ENCODE results near the gene CCDC174. TPM values are rescaled to one million over a fixed set of nuclear protein-coding genes. Genes with fewer than 3 reads are reported as not detected.

Gene CCDC174
- total and polyA plus RNA-seq, 2 donors (not counting 3 experiments of a cell fraction or from before 2014, with no cell fraction given): 4.7 to 16.6 TPM

- DNase-seq (ENCODE audit: low read depth, low spot score): no peak
- BruUV-seq (replicated peaks): no TSS peak
- no peak overlapping the region for H3K9ac ChIP-seq (replicated peaks; ENCODE audit: extremely low read depth, insufficient read depth, low read length)
- intact Hi-C loops (cut with micrococcal nuclease): no loop called here
- H3K9me3 ChIP-seq (replicated peaks; ENCODE audit: control insufficient read depth, insufficient read depth, low read length): no peaks in the 10 kb centered on the region
- H3K9me1 ChIP-seq (replicated peaks; ENCODE audit: control insufficient read depth, extremely low read depth, insufficient read depth, low read length): no peaks in the 10 kb centered on the region
- H3K27ac ChIP-seq (ENCODE audit: insufficient read depth, low read depth, low read length): no peak overlapping the region
- no peak overlapping the region for H3K4me2 ChIP-seq (ENCODE audit: insufficient read depth, low read length)
- H2AFZ ChIP-seq (ENCODE audit: low read depth, low read length): no peak overlapping the region
- no peaks in the 10 kb centered on the region for H4K20me1 ChIP-seq (replicated peaks; ENCODE audit: control insufficient read depth, extremely low read depth, insufficient read depth, low read length)
- ChIA-PET CTCF (interaction anchor here (1.0 to 1.8 kb wide), 2 partner anchors 15 to 25 kb away, joined by 3 to 5 read pairs; no protein-coding TSS in a partner anchor), POLR2A (no interaction called here)
- H3K4me1 ChIP-seq (ENCODE audit: control insufficient read depth, extremely low read depth, insufficient read depth, low read length): no peaks in the 10 kb centered on the region
- FAIRE-seq: no peak
- no peaks in the 10 kb centered on the region for H3K36me3 ChIP-seq (ENCODE audit: control insufficient read depth in 2 of 2, extremely low read depth in 1 of 2, insufficient read depth in 2 of 2, low read length in 2 of 2)
- H3K79me2 ChIP-seq (ENCODE audit: control insufficient read depth, insufficient read depth, low read length): no peaks in the 10 kb centered on the region
- peaks cover 4 to 5% of the 10 kb centered on the region in 2 experiments for H3K27me3 ChIP-seq (ENCODE audit: control insufficient read depth in 2 of 2, insufficient read depth in 2 of 2, low read length in 2 of 2)
- no peak for TF ChIP-seq POLR2AphosphoS5 (IDR thresholded peaks at IDR 0.05; ENCODE audit: insufficient read depth, low read depth, low read length)
- no peak for TF ChIP-seq FOS (IDR thresholded peaks at IDR 0.05; ENCODE audit: borderline replicate concordance, insufficient read depth, low read length)
- TF ChIP-seq MYC (IDR thresholded peaks at IDR 0.05; ENCODE audit: low read depth, low read length): no peak
- TF ChIP-seq GATA2 (IDR thresholded peaks at IDR 0.05; ENCODE audit: insufficient read depth, insufficient read length, low read depth, low read length): no peak
- TF ChIP-seq MAX (IDR thresholded peaks at IDR 0.05; ENCODE audit: insufficient read depth, insufficient read length): no peak
- TF ChIP-seq POLR2A (IDR thresholded peaks at IDR 0.05; ENCODE audit: low read depth, low read length): no peak
- no peak for TF ChIP-seq JUN (IDR thresholded peaks at IDR 0.05; ENCODE audit: borderline replicate concordance, insufficient read depth, insufficient read length, low read depth)
- no peak for TF ChIP-seq EZH2 (IDR thresholded peaks at IDR 0.05; ENCODE audit: borderline replicate concordance, low read depth, low read length, severe bottlenecking)
- no peak for TF ChIP-seq CTCF (IDR thresholded peaks at IDR 0.05; ENCODE audit: extremely low read depth in 1 of 2, insufficient read depth in 1 of 2, low read depth in 1 of 2, low read length in 2 of 2)
- no peak overlapping the region for H3K4me3 ChIP-seq (replicated peaks in 1 of 3; ENCODE audit: insufficient read depth in 1 of 3, low read depth in 1 of 3, low read length in 3 of 3)
- dilution Hi-C loops (cut with MboI; ENCODE audit: extremely low pct_ligation_motif_present, low sequenced_read_pairs): no loop called here
Observed at GRCh38 chr3:14688525-14688924, 37.0 kb downstream of the CCDC174 start.

Measured in endothelial cell of umbilical vein (primary cell).